COLO829 (cell line): ENCODE results near the gene SRPK2.
"Not testable (repeated sequence)": the region's sequence is repeated elsewhere in the genome, so short reads cannot be mapped to it uniquely, and the experiment has no call there.

Experiments
- DNase-seq: peaks from one replicate; pipeline ENCODE4 v3.0.0; 2012; ENCODE audit warnings: low spot score

SRPK2 gene

GRCh38 chr7:105376908-105377533 lies 11.7 kb downstream of the SRPK2 start:
- no peak for DNase-seq

- no peak for DNase-seq
Measured at GRCh38 chr7:105369944-105370343, 18.8 kb downstream of the SRPK2 start.

GRCh38 chr7:105367458-105367857 lies 21.3 kb downstream of the SRPK2 start:
- DNase-seq = no peak

GRCh38 chr7:105365541-105366534 lies 22.9 kb downstream of the SRPK2 start:
- no peak for DNase-seq

DNA sequence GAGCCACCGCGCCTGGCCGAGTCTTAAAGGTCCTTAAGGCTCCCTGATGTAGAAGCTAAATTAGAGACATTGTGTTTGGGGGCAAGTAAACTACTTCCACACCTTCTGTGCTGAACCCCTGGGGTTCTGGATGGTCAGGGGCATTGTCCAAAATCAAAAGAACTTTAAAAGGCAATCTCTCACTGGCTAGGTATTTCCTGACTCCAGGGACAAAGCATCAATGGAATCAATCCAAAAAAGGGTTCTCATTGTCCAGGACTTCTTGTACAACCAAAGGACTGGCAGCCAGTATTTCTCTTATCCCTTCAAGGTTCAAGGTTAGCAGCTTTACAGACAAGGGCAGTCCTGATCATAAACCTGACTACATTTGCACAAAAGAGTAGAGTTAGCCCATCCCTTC lies 24.0 kb downstream of the SRPK2 start:
- DNase-seq = no peak

DNA sequence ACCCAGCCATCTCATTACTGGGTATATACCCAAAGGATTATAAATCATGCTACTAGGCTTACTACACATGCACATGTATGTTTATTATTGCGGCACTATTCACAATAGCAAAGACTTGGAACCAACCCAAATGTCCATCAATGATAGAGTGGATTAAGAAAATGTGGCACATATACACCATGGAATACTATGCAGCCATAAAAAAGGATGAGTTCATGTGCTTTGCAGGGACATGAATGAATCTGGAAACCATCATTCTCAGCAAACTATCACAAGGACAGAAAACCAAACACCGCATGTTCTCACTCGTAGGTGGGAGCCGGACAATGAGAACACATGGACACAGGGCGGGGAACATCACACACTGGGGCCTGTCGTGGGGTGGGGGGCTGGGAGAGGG lies 25.1 kb downstream of the SRPK2 start:
- DNase-seq = not testable (repeated sequence)

GRCh38 chr7:105362685-105363084 lies 26.0 kb downstream of the SRPK2 start:
- not testable (repeated sequence) for DNase-seq

DNA sequence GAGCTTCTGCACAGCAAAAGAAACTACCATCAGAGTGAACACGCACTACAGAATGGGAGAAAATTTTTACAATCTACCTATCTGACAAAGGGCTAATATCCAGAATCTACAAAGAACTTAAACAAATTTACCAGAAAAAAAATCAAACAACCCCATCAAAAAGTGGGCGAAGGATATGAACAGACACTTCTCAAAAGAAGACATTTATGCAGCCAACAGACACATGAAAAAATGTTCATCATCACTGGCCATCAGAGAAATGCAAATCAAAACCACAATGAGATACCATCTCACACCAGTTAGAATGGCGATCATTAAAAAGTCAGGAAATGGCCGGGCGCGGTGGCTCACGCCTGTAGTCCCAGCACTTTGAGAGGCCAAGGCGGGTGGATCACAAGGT lies 26.7 kb downstream of the SRPK2 start:
- not testable (repeated sequence) for DNase-seq

DNA sequence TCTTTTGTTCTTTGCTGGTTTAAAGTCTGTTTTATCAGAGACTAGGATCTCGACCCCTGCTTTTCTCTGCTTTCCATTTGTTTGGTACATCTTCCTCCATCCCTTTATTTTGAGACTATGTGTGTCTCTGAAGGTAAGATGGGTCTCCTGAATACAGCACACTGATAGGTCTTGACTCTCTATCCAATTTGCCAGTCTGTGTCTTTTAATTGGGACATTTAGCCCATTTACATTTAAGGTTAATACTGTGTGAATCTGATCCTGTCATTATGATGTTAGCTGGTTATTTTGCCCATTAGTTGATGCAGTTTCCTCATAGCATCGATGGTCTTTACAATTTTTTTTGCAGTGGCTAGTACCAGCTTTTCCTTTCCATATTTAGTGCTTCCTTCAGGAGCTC lies 28.6 kb downstream of the SRPK2 start:
- not testable (repeated sequence) for DNase-seq

GRCh38 chr7:105355701-105356100 lies 33.0 kb downstream of the SRPK2 start:
- no peak for DNase-seq

- DNase-seq = no peak
Measured at GRCh38 chr7:105354383-105354782, 34.3 kb downstream of the SRPK2 start.

GRCh38 chr7:105353752-105354328 lies 34.9 kb downstream of the SRPK2 start:
- DNase-seq = no peak

DNA sequence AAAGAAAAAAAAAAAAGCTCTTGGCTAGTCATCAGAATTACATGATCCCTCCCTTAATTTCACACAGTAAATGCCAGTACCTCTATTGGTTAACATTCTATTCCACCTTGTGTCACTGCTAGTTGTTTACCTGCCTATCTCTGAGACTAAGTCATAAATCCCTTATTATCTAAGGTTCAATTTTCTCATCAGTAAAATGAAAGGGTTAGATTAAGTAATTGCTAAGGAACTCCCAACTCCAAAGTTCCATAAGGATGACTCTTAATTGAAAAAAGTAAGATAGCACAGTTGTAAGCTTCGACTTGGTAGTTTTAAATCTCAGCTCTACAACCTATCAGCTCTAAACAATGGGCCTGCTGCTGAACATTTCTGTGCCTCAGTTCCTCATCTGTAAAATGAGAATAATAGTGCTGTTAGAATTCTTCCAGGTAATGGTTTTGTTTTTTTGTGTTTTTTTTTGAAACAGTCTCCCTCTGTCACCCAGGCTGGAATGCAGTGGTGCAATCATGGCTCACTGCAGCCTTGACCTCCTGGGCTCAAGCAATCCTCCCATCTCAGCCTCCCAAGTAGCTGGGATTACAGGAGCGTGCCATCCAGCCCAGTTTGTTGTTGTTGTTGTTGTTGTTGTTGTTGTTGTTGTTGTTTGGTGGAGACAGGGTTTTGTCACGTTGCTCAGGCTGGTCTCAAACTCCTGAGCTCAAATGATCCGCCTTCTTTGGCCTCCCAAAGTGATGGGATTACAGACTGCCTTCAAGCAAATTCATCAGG lies 35.6 kb downstream of the SRPK2 start:
- DNase-seq = no peak

DNA sequence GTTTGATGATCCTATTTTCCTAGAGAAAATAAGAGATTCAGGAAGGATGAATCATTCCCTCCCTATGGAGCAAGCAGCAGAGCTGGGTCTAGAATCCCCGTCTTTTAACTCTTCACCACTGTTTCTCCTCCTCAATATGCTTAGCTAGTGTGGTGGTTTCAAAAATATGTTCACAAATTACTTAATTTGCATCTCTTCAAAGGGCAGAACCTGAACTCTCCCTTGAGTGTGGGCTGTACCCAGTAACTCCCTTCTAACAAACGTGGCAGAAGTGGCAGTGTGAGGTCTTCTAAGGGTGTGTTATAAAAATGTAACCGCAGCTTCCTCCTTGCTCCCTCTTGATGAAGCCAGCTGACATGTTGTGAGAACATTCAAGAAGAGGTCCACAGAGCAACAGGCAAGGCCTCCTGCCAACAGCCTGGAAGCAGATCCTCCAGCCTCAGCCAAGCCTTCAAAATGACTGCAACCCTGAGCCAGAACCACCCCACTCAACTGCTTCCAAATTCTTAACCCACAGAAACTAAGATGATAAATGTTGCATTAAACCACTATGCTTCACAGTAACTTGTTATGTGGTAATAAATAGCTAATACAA lies 36.6 kb downstream of the SRPK2 start:
- DNase-seq = peak; percentile 47

DNA sequence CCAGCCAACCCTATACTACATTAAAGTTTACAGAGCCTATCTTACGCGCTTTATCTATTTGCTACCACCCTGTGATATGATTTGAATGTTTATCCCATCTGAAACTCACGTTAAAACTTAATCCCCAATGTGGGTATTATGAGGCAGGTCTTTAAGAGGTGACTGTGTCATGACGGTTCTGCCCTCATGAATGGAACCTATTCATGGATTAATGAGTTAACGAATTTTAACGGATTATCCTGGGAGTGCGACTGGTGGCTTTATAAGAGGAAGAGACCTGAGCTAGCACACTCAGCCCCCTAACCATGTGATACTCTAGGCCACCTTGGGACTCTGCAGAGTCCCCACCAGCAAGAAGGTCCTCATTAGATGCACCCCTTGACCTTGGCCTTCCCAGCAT lies 37.8 kb downstream of the SRPK2 start:
- peak; percentile 50 for DNase-seq

DNA sequence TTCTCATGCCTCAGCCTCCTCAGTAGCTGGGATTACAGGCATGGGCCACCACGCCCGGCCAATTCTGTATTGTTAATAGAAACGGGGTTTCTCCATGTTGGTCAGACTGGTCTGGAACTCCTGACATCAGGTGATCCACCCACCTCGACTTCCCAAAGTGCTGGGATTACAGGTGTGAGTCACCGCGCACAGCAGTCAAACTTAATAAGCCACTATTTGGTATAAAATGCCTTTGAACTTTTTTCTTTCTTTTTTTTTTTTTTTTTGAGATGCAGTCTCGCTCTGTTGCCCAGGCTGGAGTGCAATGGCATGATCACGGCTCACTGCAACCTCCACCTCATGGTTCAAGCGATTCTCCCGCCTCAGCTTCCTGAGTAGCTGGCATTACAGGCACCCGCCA lies 40.5 kb downstream of the SRPK2 start:
- DNase-seq = not testable (repeated sequence)

DNA sequence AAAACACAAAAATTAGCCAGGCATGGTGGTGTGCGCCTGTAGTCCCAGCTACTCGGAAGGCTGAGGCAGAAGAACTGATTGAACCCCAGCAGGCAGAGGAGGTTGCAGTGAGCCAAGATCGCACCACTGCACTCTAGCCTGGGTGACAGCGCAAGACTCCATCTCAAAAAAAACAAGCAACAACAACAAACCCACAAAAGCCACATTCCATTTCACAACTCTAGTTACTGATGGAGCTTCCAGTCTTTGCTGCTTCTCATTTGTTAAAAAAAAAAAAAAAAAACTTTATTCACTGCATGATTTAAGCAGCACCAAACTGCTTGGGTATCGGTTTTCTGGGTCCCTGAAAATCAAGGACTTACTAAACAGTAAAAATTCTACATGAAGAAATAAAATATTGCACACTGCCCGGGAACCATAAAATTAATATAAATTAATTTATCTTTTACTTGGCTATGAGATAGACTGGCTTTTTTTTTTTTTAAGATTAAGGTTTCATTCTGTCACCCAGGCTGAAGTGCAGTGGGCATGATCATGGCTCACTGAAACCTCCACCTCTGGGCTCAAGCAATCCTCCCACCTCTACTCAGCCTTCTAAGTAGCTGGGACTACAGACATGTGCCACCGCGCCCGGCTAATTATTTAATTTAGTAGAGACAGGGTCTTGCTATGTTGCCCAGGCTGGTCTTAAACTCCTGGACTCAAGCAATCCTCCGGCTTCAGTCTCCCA lies 42.0 kb downstream of the SRPK2 start:
- no peak for DNase-seq

- DNase-seq = no peak
Measured at GRCh38 chr7:105346138-105346537, 42.6 kb downstream of the SRPK2 start.

GRCh38 chr7:105345725-105346124 lies 43.0 kb downstream of the SRPK2 start:
- DNase-seq = no peak

- DNase-seq = no peak
Measured at GRCh38 chr7:105345003-105345402, 43.7 kb downstream of the SRPK2 start.
